Activated CD4-positive, CD25-positive, alpha-beta regulatory T cell (primary cell): ENCODE data around the gene STRADB.
"Not testable (repeated sequence)": the region's sequence is repeated elsewhere in the genome, so short reads cannot be mapped to it uniquely, and the experiment has no call there.

Experiments
- DNase-seq, 4 experiments: peaks; one replicate each; lab custom pipeline; 2025; lab: John Stamatoyannopoulos, UW

STRADB gene

GRCh38 chr2:201466050-201466675 is 14.6 kb downstream of the STRADB start:
- DNase-seq: no peak

GRCh38 chr2:201467666-201468065 is 16.1 kb downstream of the STRADB start:
- DNase-seq: no peak

- DNase-seq: no peak
Measured at GRCh38 chr2:201470821-201471731, 19.5 kb downstream of the STRADB start.

GRCh38 chr2:201471732-201472393 is 20.3 kb downstream of the STRADB start:
- no peak for DNase-seq

- DNase-seq: no peak
Measured at GRCh38 chr2:201472411-201472810, 20.9 kb downstream of the STRADB start.

GRCh38 chr2:201482543-201482942 is 31.0 kb downstream of the STRADB start:
- no peak for DNase-seq

GRCh38 chr2:201483342-201483741 is 31.8 kb downstream of the STRADB start:
- DNase-seq: no peak

GRCh38 chr2:201483758-201484157 is 32.2 kb downstream of the STRADB start:
- DNase-seq: not testable (repeated sequence)

- DNase-seq: no peak
Measured at GRCh38 chr2:201484805-201485204, 33.3 kb downstream of the STRADB start.

GRCh38 chr2:201490291-201490690 is 38.8 kb downstream of the STRADB start:
- DNase-seq: no peak

GRCh38 chr2:201496785-201497184 is 45.2 kb downstream of the STRADB start:
- DNase-seq: no peak

- no peak for DNase-seq
Measured at GRCh38 chr2:201500534-201500933, 49.0 kb downstream of the STRADB start.

GRCh38 chr2:201502713-201503112 is 51.2 kb downstream of the STRADB start:
- DNase-seq: no peak

GRCh38 chr2:201507725-201508124 is 56.2 kb downstream of the STRADB start:
- no peak for DNase-seq

GRCh38 chr2:201513271-201513670 is 61.7 kb downstream of the STRADB start:
- DNase-seq: no peak

GRCh38 chr2:201515573-201516246 is 64.2 kb downstream of the STRADB start:
- no peak for DNase-seq

- no peak for DNase-seq
Measured at GRCh38 chr2:201517094-201517493, 65.6 kb downstream of the STRADB start.

- DNase-seq: no peak
Measured at GRCh38 chr2:201520201-201520600, 68.7 kb downstream of the STRADB start.

- no peak for DNase-seq
Measured at GRCh38 chr2:201522965-201523364, 71.4 kb downstream of the STRADB start.

- no peak for DNase-seq
Measured at GRCh38 chr2:201523506-201523905, 72.0 kb downstream of the STRADB start.
